Lower leg skin (tissue), 3 donors: Measurements from ENCODE around the gene CFB.

Source experiments
- CTCF ChIP-seq, 3 donors: fragments of 450-650 bp; IDR thresholded peaks; one replicate each; pipeline ENCODE4 v1.5.1; 2016; ENCODE audit warnings: antibody characterized with exemption in 3 of 3, mild to moderate bottlenecking in 3 of 3, moderate library complexity in 2 of 3
- POLR2A ChIP-seq, 2 donors: fragments of 450-650 bp; IDR thresholded peaks; one replicate each; pipeline ENCODE4 v1.6.1; 2016 to 2017; ENCODE audit warnings: antibody characterized with exemption in 2 of 2, mild to moderate bottlenecking in 1 of 2, moderate library complexity in 1 of 2

GRCh38 chr6:31899215-31899614 is 46.7 kb upstream of the CFB start:
- TF ChIP-seq CTCF (IDR thresholded peaks at IDR 0.05), result no peak
- TF ChIP-seq POLR2A (IDR thresholded peaks at IDR 0.05), result no peak
